Heart left ventricle (tissue), 16 donors: ENCODE data around the gene TMEM138. TPM values are rescaled to one million over a fixed set of nuclear protein-coding genes. Genes with fewer than 3 reads are reported as not detected.

Experiments used
- ATAC-seq, 4 donors: fragments of 200-7000 bp; cut with Tn5 transposase; one replicate each; pipeline ENCODE4 v1.9.1; 2020 to 2022; ENCODE audit warnings: moderate library complexity in 4 of 4, mild to moderate bottlenecking in 3 of 4, moderate number of reproducible peaks in 1 of 4
- DNase-seq, 5 donors: peaks; one replicate each; pipeline ENCODE4 v3.0.0-alpha.2; 2020
- H3K27ac ChIP-seq, 12 donors: fragments of 200-600 bp; sonication (generic) in 4 of 12; one replicate each; pipeline versions ENCODE4 v1.5.0 to v1.8.0; 2016 to 2022; ENCODE audit warnings: mild to moderate bottlenecking in 2 of 12
- H3K27me3 ChIP-seq, 9 donors: fragments of 200-600 bp; sonication (generic) in 2 of 9; one replicate each; pipeline versions ENCODE4 v1.5.1 to v1.8.0; 2016 to 2022; ENCODE audit warnings: mild to moderate bottlenecking in 3 of 9
- H3K36me3 ChIP-seq, 9 donors: fragments of 200-600 bp; sonication (generic) in 2 of 9; one replicate each; pipeline versions ENCODE4 v1.5.0 to v1.8.0; 2018 to 2022; ENCODE audit warnings: mild to moderate bottlenecking in 2 of 9
- H3K4me1 ChIP-seq, 12 donors: fragments of 200-600 bp; sonication (generic) in 4 of 12; one replicate each; pipeline versions ENCODE4 v1.5.0 to v1.8.0; 2016 to 2022; ENCODE audit warnings: mild to moderate bottlenecking in 3 of 12
- H3K4me3 ChIP-seq, 12 donors: fragments of 200-600 bp; sonication (generic) in 4 of 12; one replicate each; pipeline versions ENCODE4 v1.5.0 to v1.8.0; 2017 to 2022; ENCODE audit warnings: mild to moderate bottlenecking in 9 of 12, moderate library complexity in 4 of 12
- H3K9me3 ChIP-seq, 12 donors: fragments of 200-600 bp; sonication (generic) in 4 of 12; one replicate each; pipeline versions ENCODE4 v1.5.0 to v1.8.0; 2016 to 2022; ENCODE audit warnings: mild to moderate bottlenecking in 1 of 12
- CTCF ChIP-seq, 12 donors: fragments of 200-600 bp; sonication (generic) in 4 of 12; IDR thresholded peaks; one replicate each; pipeline versions ENCODE4 v1.5.0 to v1.8.0; 2018 to 2022; ENCODE audit warnings: antibody characterized with exemption in 12 of 12, mild to moderate bottlenecking in 5 of 12
- POLR2A ChIP-seq, 2 donors: fragments of 450-650 bp; IDR thresholded peaks; one replicate each; pipeline ENCODE4 v1.6.1; 2017; ENCODE audit warnings: antibody characterized with exemption in 2 of 2, mild to moderate bottlenecking in 2 of 2, moderate library complexity in 2 of 2
- WGBS, 4 donors: extraction: QIAGEN DNeasy Blood & Tissue Kit in 2 of 4; methylation state at CpG; one replicate each; pipeline versions ENCODE4 v1.1.5 to v1.1.7; 2013 to 2018; 5-methylcytosine and 5-hydroxymethylcytosine counted together
- intact Hi-C, 10 donors: fragments of 100-400 bp; cut with DNase I; formaldehyde crosslinking; loops; one replicate each; pipeline versions ENCODE4 v1.11.1 to v1.14.2; 2022
- polyA plus RNA-seq, 2 donors: library from polyadenylated mRNA; stranded (reverse); fragments of 200-250 nt; gene quantifications; one replicate each; pipeline ENCODE4 v1.2.3, GENCODE V29; 2013
- total RNA-seq, 9 donors: library from RNA; depleted of rRNA in 2 of 9; stranded (reverse); fragments of >200 nt in 2 of 9; fragmentation: NEBNext Ultra II Directional in 3 of 9; extraction: Animal tissue kit (Norgen Biotek cat#: 25700) in 3 of 9; gene quantifications; one replicate each; pipeline versions ENCODE4 v1.1.0 to v1.2.4, GENCODE V29; 2016 to 2023
- donor health status: ischemic (EF 13 %, LVEDD 7.1; RV severe dilation, severe dysfunction).
- donor health status: healthy with polysubstance abuse.
- donor health status: DM: no; HTN: yes; CAD: no.
- donor health status: DM: no; HTN: no; CAD: no.
- donor health status: ischemic (EF 25% LVEDD 6.9; RV normal size, moderate dysfunction).
- donor health status: ischemic (EF 25% LVEDD 5.7; RV mildly dilated, moderate dysfunction).
- donor health status: healthy.
- donor health status: DM: yes; HTN: yes; CAD: no.
- donor health status: ischemic (EF 35%, LVEDD 5.7; RV mildly dilated, moderate dysfunction).
- donor health status: nonischemic (EF 11% LVEDD 7.7; RV severe dilation, severe dysfunction).
- donor health status: DM: yes; HTN: yes; CAD: no.
- donor health status: PGD.
- donor health status: ischemic (EF 29% LVEDD 5.4; RV normal size, mild dysfunction).
- donor health status: nonischemic (EF 23%, LVEDD 6.1; RV moderate dilation, normal function).

Gene TMEM138
- total and polyA plus RNA-seq, 11 donors: 15.7 to 29.3 (median 19.2) TPM

- Histone ChIP-seq H3K4me1 (peaks cover 0 to 25% (median 0%) of the 10 kb centered on the region in 12 donors), H3K27ac (no peak overlapping the region), H3K36me3 (peaks cover 0 to 70% (median 38%) of the 10 kb centered on the region in 9 donors), H3K9me3 (no peaks in the 10 kb centered on the region), H3K4me3 (no peak overlapping the region), H3K27me3 (no peaks in the 10 kb centered on the region)
- TF ChIP-seq CTCF (IDR thresholded peaks at IDR 0.05) (no peak), POLR2A (IDR thresholded peaks at IDR 0.05) (no peak)
- intact Hi-C loops: no loop called here
- ATAC-seq (no peak), DNase-seq (peak in 1 of 5 donors; percentile 0)
- 89 to 94% (median 90%) methylated on average over 2 of the region's 2 CpGs for WGBS, 4 donors
Observed at GRCh38 chr11:61354208-61354607, 8.0 kb upstream of the TMEM138 start.

- WGBS, 4 donors: 93 to 100% (median 97%) methylated on average over 4 of the region's 4 CpGs
- TF ChIP-seq CTCF (IDR thresholded peaks at IDR 0.05) (no peak), POLR2A (IDR thresholded peaks at IDR 0.05) (no peak)
- Histone ChIP-seq H3K36me3 (peaks cover 0 to 47% (median 19%) of the 10 kb centered on the region in 9 donors), H3K27me3 (no peaks in the 10 kb centered on the region), H3K27ac (peak overlapping the region in 1 of 12 donors; percentile 15), H3K9me3 (no peaks in the 10 kb centered on the region), H3K4me3 (no peak overlapping the region), H3K4me1 (peaks cover 0 to 47% (median 18%) of the 10 kb centered on the region in 12 donors)
- DNase-seq (no peak), ATAC-seq (no peak)
- intact Hi-C loops: no loop called here
Observed at GRCh38 chr11:61356706-61357105, 5.5 kb upstream of the TMEM138 start.

GRCh38 chr11:61357233-61357893 lies 4.8 kb upstream of the TMEM138 start:
- intact Hi-C loops: no loop called here
- WGBS, 4 donors: 91 to 94% (median 94%) methylated on average over 7 to 9 of the region's 9 CpGs
- no peak for TF ChIP-seq POLR2A (IDR thresholded peaks at IDR 0.05)
- TF ChIP-seq CTCF (IDR thresholded peaks at IDR 0.05): no peak
- peaks cover 0 to 41% (median 15%) of the 10 kb centered on the region in 9 donors for H3K36me3 ChIP-seq
- ATAC-seq (no peak), DNase-seq (no peak)
- H3K4me1 ChIP-seq: peaks cover 0 to 47% (median 18%) of the 10 kb centered on the region in 12 donors
- H3K27me3 ChIP-seq: no peaks in the 10 kb centered on the region
- peak overlapping the region in 1 of 12 donors; percentile 5 for H3K4me3 ChIP-seq
- no peaks in the 10 kb centered on the region for H3K9me3 ChIP-seq
- peak overlapping the region in 1 of 12 donors; percentile 86 for H3K27ac ChIP-seq

GRCh38 chr11:61357894-61358239 lies 4.3 kb upstream of the TMEM138 start:
- Histone ChIP-seq H3K36me3 (peaks cover 0 to 36% (median 11%) of the 10 kb centered on the region in 9 donors), H3K9me3 (no peaks in the 10 kb centered on the region), H3K4me1 (peaks cover 0 to 50% (median 21%) of the 10 kb centered on the region in 12 donors), H3K4me3 (peak overlapping the region in 1 of 12 donors; percentile 5), H3K27me3 (no peaks in the 10 kb centered on the region), H3K27ac (peak overlapping the region in 1 of 12 donors; percentile 86)
- ATAC-seq (no peak), DNase-seq (no peak)
- WGBS, 4 donors: 94 to 99% (median 97%) methylated on average over 6 of the region's 6 CpGs
- intact Hi-C loops: no loop called here
- no peak for TF ChIP-seq POLR2A (IDR thresholded peaks at IDR 0.05)
- no peak for TF ChIP-seq CTCF (IDR thresholded peaks at IDR 0.05)
